ENCODE data around the gene PIBF1.
A peak's percentile ranks its signal among the peaks of the same experiment; 100 is the strongest.

Gene PIBF1

GRCh38 chr13:72781451-72782439 is at the start of gene PIBF1, which contains the start of gene DIS3:
TSS of gene PIBF1 (plus strand) at chr13:72782133. CDS start at chr13:72783470, 1,337 bp downstream.
TSS of gene DIS3 (minus strand) at chr13:72781900. CDS start at chr13:72781832, 68 bp downstream.
- Histone ChIP-seq H3K36me3 (ENCODE audit: insufficient read depth, low read length) (peaks cover 43% of the 10 kb centered on the region), H3K9me3 (ENCODE audit: low read depth, low read length) (no peaks in the 10 kb centered on the region), H3K27ac (peak within 1 kb of the TSS; percentile 60; the same call in 1 of the 2 replicates), H3K4me3 (peak within 1 kb of the TSS; percentile 100), H3K9ac (ENCODE audit: insufficient read length) (peak within 1 kb of the TSS; percentile 93)
- peak; percentile 82 for TF ChIP-seq FOXP2 (optimal IDR thresholded peaks at IDR 0.05; ENCODE audit: control extremely low read depth, extremely low read length, insufficient read depth)
- no peak for TF ChIP-seq EZH2 (IDR thresholded peaks at IDR 0.05)
- peak; percentile 80 for TF ChIP-seq POLR2AphosphoS5 (IDR thresholded peaks at IDR 0.05; ENCODE audit: borderline replicate concordance, low read depth, low read length)
- DNase-seq (ENCODE audit: low read depth, low spot score) = peak; percentile 87

GRCh38 chr13:72737033-72737432 is 44.9 kb upstream of the PIBF1 start:
- H3K36me3 ChIP-seq (ENCODE audit: insufficient read depth, low read length) = peaks cover 65% of the 10 kb centered on the region
- no peaks in the 10 kb centered on the region for H3K9me3 ChIP-seq (ENCODE audit: low read depth, low read length)

GRCh38 chr13:72740015-72740414 is 41.9 kb upstream of the PIBF1 start:
- Histone ChIP-seq H3K4me3 (no peak overlapping the region), H3K9me3 (ENCODE audit: low read depth, low read length) (no peaks in the 10 kb centered on the region), H3K36me3 (ENCODE audit: insufficient read depth, low read length) (peaks cover 71% of the 10 kb centered on the region), H3K27ac (no peak overlapping the region), H3K9ac (ENCODE audit: insufficient read length) (no peak overlapping the region)
- DNase-seq (ENCODE audit: low read depth, low spot score) = no peak
- TF ChIP-seq POLR2AphosphoS5 (IDR thresholded peaks at IDR 0.05; ENCODE audit: borderline replicate concordance, low read depth, low read length) (no peak), EZH2 (IDR thresholded peaks at IDR 0.05) (no peak), FOXP2 (optimal IDR thresholded peaks at IDR 0.05; ENCODE audit: control extremely low read depth, extremely low read length, insufficient read depth) (no peak)

More at GRCh38 chr13:72737033-72737432, 44.9 kb upstream of the PIBF1 start:
- no peak overlapping the region for H3K4me3 ChIP-seq
- DNase-seq (ENCODE audit: low read depth, low spot score) = no peak
- TF ChIP-seq POLR2AphosphoS5 (IDR thresholded peaks at IDR 0.05; ENCODE audit: borderline replicate concordance, low read depth, low read length) (no peak), FOXP2 (optimal IDR thresholded peaks at IDR 0.05; ENCODE audit: control extremely low read depth, extremely low read length, insufficient read depth) (no peak), EZH2 (IDR thresholded peaks at IDR 0.05) (no peak)
- H3K9ac ChIP-seq (ENCODE audit: insufficient read length) = no peak overlapping the region
- no peak overlapping the region for H3K27ac ChIP-seq

GRCh38 chr13:72745260-72745659 is 36.7 kb upstream of the PIBF1 start:
- DNase-seq (ENCODE audit: low read depth, low spot score) = no peak
- peaks cover 70% of the 10 kb centered on the region for H3K36me3 ChIP-seq (ENCODE audit: insufficient read depth, low read length)
- TF ChIP-seq EZH2 (IDR thresholded peaks at IDR 0.05) (no peak), POLR2AphosphoS5 (IDR thresholded peaks at IDR 0.05; ENCODE audit: borderline replicate concordance, low read depth, low read length) (no peak), FOXP2 (optimal IDR thresholded peaks at IDR 0.05; ENCODE audit: control extremely low read depth, extremely low read length, insufficient read depth) (no peak)
- no peak overlapping the region for H3K4me3 ChIP-seq
- H3K9ac ChIP-seq (ENCODE audit: insufficient read length) = no peak overlapping the region
- no peaks in the 10 kb centered on the region for H3K9me3 ChIP-seq (ENCODE audit: low read depth, low read length)
- H3K27ac ChIP-seq = no peak overlapping the region

GRCh38 chr13:72751220-72751619 is 30.7 kb upstream of the PIBF1 start:
- H3K9ac ChIP-seq (ENCODE audit: insufficient read length) = no peak overlapping the region
- DNase-seq (ENCODE audit: low read depth, low spot score) = no peak
- H3K9me3 ChIP-seq (ENCODE audit: low read depth, low read length) = no peaks in the 10 kb centered on the region
- no peak overlapping the region for H3K27ac ChIP-seq
- H3K4me3 ChIP-seq = no peak overlapping the region
- H3K36me3 ChIP-seq (ENCODE audit: insufficient read depth, low read length) = peaks cover 81% of the 10 kb centered on the region
- no peak for TF ChIP-seq POLR2AphosphoS5 (IDR thresholded peaks at IDR 0.05; ENCODE audit: borderline replicate concordance, low read depth, low read length)
- TF ChIP-seq FOXP2 (optimal IDR thresholded peaks at IDR 0.05; ENCODE audit: control extremely low read depth, extremely low read length, insufficient read depth) = no peak
- no peak for TF ChIP-seq EZH2 (IDR thresholded peaks at IDR 0.05)

- no peaks in the 10 kb centered on the region for H3K9me3 ChIP-seq (ENCODE audit: low read depth, low read length)
- no peak for TF ChIP-seq EZH2 (IDR thresholded peaks at IDR 0.05)
- no peak for TF ChIP-seq POLR2AphosphoS5 (IDR thresholded peaks at IDR 0.05; ENCODE audit: borderline replicate concordance, low read depth, low read length)
- TF ChIP-seq FOXP2 (optimal IDR thresholded peaks at IDR 0.05; ENCODE audit: control extremely low read depth, extremely low read length, insufficient read depth) = no peak
- H3K4me3 ChIP-seq = no peak overlapping the region
- DNase-seq (ENCODE audit: low read depth, low spot score) = no peak
- H3K27ac ChIP-seq = no peak overlapping the region
- H3K36me3 ChIP-seq (ENCODE audit: insufficient read depth, low read length) = peaks cover 82% of the 10 kb centered on the region
- H3K9ac ChIP-seq (ENCODE audit: insufficient read length) = no peak overlapping the region
Observed at GRCh38 chr13:72754111-72754510, 27.8 kb upstream of the PIBF1 start.

GRCh38 chr13:72757792-72758535 is 24.0 kb upstream of the PIBF1 start:
- H3K36me3 ChIP-seq (ENCODE audit: insufficient read depth, low read length) = peaks cover 85% of the 10 kb centered on the region
- H3K9ac ChIP-seq (ENCODE audit: insufficient read length) = no peak overlapping the region
- H3K9me3 ChIP-seq (ENCODE audit: low read depth, low read length) = no peaks in the 10 kb centered on the region
- H3K4me3 ChIP-seq = no peak overlapping the region
- H3K27ac ChIP-seq = no peak overlapping the region
- no peak for DNase-seq (ENCODE audit: low read depth, low spot score)
- no peak for TF ChIP-seq FOXP2 (optimal IDR thresholded peaks at IDR 0.05; ENCODE audit: control extremely low read depth, extremely low read length, insufficient read depth)

- TF ChIP-seq POLR2AphosphoS5 (IDR thresholded peaks at IDR 0.05; ENCODE audit: borderline replicate concordance, low read depth, low read length) (no peak), EZH2 (IDR thresholded peaks at IDR 0.05) (no peak), FOXP2 (optimal IDR thresholded peaks at IDR 0.05; ENCODE audit: control extremely low read depth, extremely low read length, insufficient read depth) (no peak)
- Histone ChIP-seq H3K4me3 (no peak overlapping the region), H3K36me3 (ENCODE audit: insufficient read depth, low read length) (peaks cover 87% of the 10 kb centered on the region), H3K9ac (ENCODE audit: insufficient read length) (no peak overlapping the region), H3K27ac (no peak overlapping the region), H3K9me3 (ENCODE audit: low read depth, low read length) (no peaks in the 10 kb centered on the region)
- no peak for DNase-seq (ENCODE audit: low read depth, low spot score)
Observed at GRCh38 chr13:72760189-72760588, 21.7 kb upstream of the PIBF1 start.

Data from SK-N-MC (cell line).